HepG2 (cell line): Measurements from ENCODE around the gene MAP3K3. TPM values are rescaled to one million over a fixed set of nuclear protein-coding genes. Genes with fewer than 3 reads are reported as not detected.

ENCODE experiments used
- BRD4 ChIP-seq: sonication (generic); formaldehyde crosslinking; IDR thresholded peaks from 2 replicates; pipeline ENCODE4 v1.4.0; 2020; ENCODE audit warnings: missing genetic modification reagents
- CBX5 ChIP-seq: sonication (generic); formaldehyde crosslinking; IDR thresholded peaks from 2 replicates; pipeline ENCODE4 v1.4.0; 2020; ENCODE audit warnings: missing genetic modification reagents, borderline replicate concordance
- EEA1 ChIP-seq: sonication (generic); formaldehyde crosslinking; IDR thresholded peaks from 2 replicates; pipeline ENCODE4 v1.5.1; 2020; ENCODE audit warnings: mild to moderate bottlenecking, missing genetic modification reagents, borderline replicate concordance
- EZH2 ChIP-seq: conservative IDR thresholded peaks from 2 replicates; pipeline ENCODE4 v1.6.1; 2012; ENCODE audit warnings: mild to moderate bottlenecking, low read depth, low read length, moderate library complexity
- NCOA1 ChIP-seq: sonication (generic); formaldehyde crosslinking; IDR thresholded peaks from 2 replicates; pipeline ENCODE4 v1.9.0; 2021; ENCODE audit warnings: missing genetic modification reagents
- SETDB1 ChIP-seq: sonication (generic); formaldehyde crosslinking; IDR thresholded peaks from 2 replicates; pipeline ENCODE4 v1.5.1; 2020; ENCODE audit warnings: missing genetic modification reagents, mild to moderate bottlenecking, borderline replicate concordance
- TBX2 ChIP-seq: sonication (generic); formaldehyde crosslinking; IDR thresholded peaks from 2 replicates; pipeline ENCODE4 v1.5.0; 2020; ENCODE audit warnings: missing genetic modification reagents, mild to moderate bottlenecking, borderline replicate concordance
- TSC22D2 ChIP-seq: sonication (generic); formaldehyde crosslinking; IDR thresholded peaks from 2 replicates; pipeline ENCODE4 v1.5.1; 2020; ENCODE audit warnings: missing genetic modification reagents, mild to moderate bottlenecking, borderline replicate concordance
- ZNF143 ChIP-seq: sonication (generic); formaldehyde crosslinking; IDR thresholded peaks from 2 replicates; pipeline ENCODE4 v1.4.0; 2020; ENCODE audit warnings: missing genetic modification reagents
- ZNF44 ChIP-seq: sonication (generic); formaldehyde crosslinking; IDR thresholded peaks from 2 replicates; pipeline ENCODE4 v1.5.1; 2020; ENCODE audit warnings: mild to moderate bottlenecking, missing genetic modification reagents
- ZNF644 ChIP-seq: IDR thresholded peaks from 2 replicates; pipeline ENCODE4 v1.6.1; 2016; ENCODE audit warnings: low read depth
- ZNF660 ChIP-seq: sonication (generic); formaldehyde crosslinking; IDR thresholded peaks from 2 replicates; pipeline ENCODE4 v1.5.1; 2020; ENCODE audit warnings: mild to moderate bottlenecking, low read depth, missing genetic modification reagents, borderline replicate concordance
- polyA plus RNA-seq, 8 experiments: library from polyadenylated mRNA; depleted of rRNA in 3 of 8; stranded (reverse) in 7 of 8; unstranded in 1 of 8; fragments of >200 nt; fragmentation: Illumina TruSeq in 4 of 8; extraction: Trizol in 4 of 8; gene quantifications; 2 replicates each; pipeline versions ENCODE4 v1.2.1 to v1.2.3, GENCODE V29; 2011 to 2016; ENCODE audit warnings: low read depth in 4 of 8, missing spikeins in 1 of 8, mixed read lengths in 1 of 8; ENCODE audit not compliant: insufficient read depth in 1 of 8
- total RNA-seq, 5 experiments: library from RNA; depleted of rRNA; stranded (reverse); fragments of >200 nt; fragmentation: Illumina TruSeq; extraction: Trizol; gene quantifications; 2 replicates each; pipeline ENCODE4 v1.2.3, GENCODE V29; 2016; ENCODE audit warnings: low read depth in 1 of 5
- TF ChIP-seq, protein P1 (sequence below): sonication (generic); formaldehyde crosslinking; IDR thresholded peaks from 2 replicates; pipeline ENCODE4 v1.4.0; 2020; ENCODE audit warnings: mild to moderate bottlenecking, missing genetic modification reagents
- TF ChIP-seq, protein P2 (sequence below): sonication (generic); formaldehyde crosslinking; IDR thresholded peaks from 2 replicates; pipeline ENCODE4 v1.4.0; 2020; ENCODE audit warnings: missing genetic modification reagents
- TF ChIP-seq, protein P3 (sequence below), 2 experiments: sonication (generic) in 1 of 2; formaldehyde crosslinking in 1 of 2; IDR thresholded peaks; 2 replicates each; pipeline versions ENCODE4 v1.4.0 to v1.6.1; 2018 to 2020; ENCODE audit warnings: missing genetic modification reagents in 2 of 2, borderline replicate concordance in 1 of 2, low read depth in 1 of 2, mild to moderate bottlenecking in 1 of 2, missing biosample characterization in 1 of 2
- TF ChIP-seq, protein P4 (sequence below): sonication (generic); formaldehyde crosslinking; IDR thresholded peaks from 2 replicates; pipeline ENCODE4 v1.4.0; 2020; ENCODE audit warnings: missing genetic modification reagents
- TF ChIP-seq, protein P5 (sequence below): IDR thresholded peaks from 2 replicates; pipeline ENCODE4 v1.6.1; 2016; ENCODE audit warnings: missing compliant biosample characterization, missing genetic modification reagents, borderline replicate concordance
- TF ChIP-seq, protein P6 (sequence below): conservative IDR thresholded peaks from 2 replicates; pipeline ENCODE4 v1.6.1; 2018; ENCODE audit warnings: missing genetic modification reagents

The MAP3K3 gene
- total and polyA plus RNA-seq, 2 of the 13 experiments (the other 11 are each of a cell fraction or from before 2014, with no cell fraction given) = 17.7 to 21.8 TPM

DNA sequence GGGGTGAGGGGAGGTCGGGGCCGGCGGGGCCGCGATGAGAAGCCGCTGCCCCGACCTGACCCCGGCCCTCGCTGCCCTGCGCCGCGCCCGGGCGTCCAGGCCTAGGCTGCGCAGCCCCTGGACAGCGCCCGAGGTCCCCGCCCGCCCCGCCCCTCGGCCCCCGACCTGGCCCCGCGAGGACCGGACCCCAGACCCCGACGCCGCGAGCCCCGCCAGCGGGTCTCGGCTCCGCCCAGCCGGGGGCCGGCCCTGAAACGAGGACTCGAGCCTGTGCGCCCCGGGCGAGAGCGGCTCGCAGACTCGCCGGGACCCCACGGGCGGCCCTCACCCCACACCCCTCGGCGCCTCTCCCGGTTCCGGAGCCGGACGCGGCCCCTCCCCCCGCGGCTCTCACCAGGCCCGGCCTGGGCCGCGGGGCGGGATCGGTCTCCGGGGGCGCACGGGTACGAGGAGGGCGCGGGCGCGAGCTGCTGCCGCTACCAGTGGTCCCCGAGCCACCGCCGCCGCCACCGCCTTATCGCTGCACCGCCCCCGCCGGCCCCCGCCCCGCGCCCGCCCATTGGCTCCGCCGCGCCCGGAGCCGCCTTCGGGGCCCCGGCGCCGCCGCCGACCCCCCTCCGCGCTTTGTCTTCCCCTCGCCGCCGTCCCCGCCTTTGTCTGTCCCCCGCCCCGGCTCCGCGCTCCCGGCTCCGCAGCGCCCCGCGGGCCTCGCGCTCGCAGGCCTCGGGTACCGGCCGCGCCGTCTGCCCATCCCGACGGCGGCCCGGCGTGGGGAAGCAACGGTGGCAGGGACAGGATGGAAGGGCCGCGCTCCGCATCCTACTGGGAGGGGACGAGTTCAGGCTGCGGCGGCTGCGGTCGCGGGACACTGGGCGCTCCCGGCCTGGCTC lies 77.7 kb downstream of the MAP3K3 start, which contains the start of gene LIMD2 (continued):
- TF ChIP-seq, protein P1, sequence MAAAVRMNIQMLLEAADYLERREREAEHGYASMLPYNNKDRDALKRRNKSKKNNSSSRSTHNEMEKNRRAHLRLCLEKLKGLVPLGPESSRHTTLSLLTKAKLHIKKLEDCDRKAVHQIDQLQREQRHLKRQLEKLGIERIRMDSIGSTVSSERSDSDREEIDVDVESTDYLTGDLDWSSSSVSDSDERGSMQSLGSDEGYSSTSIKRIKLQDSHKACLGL = no peak; the same call in 1 of the 2 replicates
- TF ChIP-seq TSC22D2 = no peak; the same call in 1 of the 2 replicates
- no peak for TF ChIP-seq ZNF44
- TF ChIP-seq ZNF143 (CRISPR knock-in tag) = no peak
- no peak for TF ChIP-seq CBX5 (CRISPR knock-in tag)
- TF ChIP-seq, protein P2, sequence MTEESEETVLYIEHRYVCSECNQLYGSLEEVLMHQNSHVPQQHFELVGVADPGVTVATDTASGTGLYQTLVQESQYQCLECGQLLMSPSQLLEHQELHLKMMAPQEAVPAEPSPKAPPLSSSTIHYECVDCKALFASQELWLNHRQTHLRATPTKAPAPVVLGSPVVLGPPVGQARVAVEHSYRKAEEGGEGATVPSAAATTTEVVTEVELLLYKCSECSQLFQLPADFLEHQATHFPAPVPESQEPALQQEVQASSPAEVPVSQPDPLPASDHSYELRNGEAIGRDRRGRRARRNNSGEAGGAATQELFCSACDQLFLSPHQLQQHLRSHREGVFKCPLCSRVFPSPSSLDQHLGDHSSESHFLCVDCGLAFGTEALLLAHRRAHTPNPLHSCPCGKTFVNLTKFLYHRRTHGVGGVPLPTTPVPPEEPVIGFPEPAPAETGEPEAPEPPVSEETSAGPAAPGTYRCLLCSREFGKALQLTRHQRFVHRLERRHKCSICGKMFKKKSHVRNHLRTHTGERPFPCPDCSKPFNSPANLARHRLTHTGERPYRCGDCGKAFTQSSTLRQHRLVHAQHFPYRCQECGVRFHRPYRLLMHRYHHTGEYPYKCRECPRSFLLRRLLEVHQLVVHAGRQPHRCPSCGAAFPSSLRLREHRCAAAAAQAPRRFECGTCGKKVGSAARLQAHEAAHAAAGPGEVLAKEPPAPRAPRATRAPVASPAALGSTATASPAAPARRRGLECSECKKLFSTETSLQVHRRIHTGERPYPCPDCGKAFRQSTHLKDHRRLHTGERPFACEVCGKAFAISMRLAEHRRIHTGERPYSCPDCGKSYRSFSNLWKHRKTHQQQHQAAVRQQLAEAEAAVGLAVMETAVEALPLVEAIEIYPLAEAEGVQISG = peak; percentile 29
- no peak for TF ChIP-seq EZH2
- no peak for TF ChIP-seq SETDB1
- TF ChIP-seq TBX2 (CRISPR knock-in tag) = peak; percentile 23; the same call in 1 of the 2 replicates
- TF ChIP-seq ZNF644 (CRISPR knock-in tag) = no peak
- TF ChIP-seq, protein P3, sequence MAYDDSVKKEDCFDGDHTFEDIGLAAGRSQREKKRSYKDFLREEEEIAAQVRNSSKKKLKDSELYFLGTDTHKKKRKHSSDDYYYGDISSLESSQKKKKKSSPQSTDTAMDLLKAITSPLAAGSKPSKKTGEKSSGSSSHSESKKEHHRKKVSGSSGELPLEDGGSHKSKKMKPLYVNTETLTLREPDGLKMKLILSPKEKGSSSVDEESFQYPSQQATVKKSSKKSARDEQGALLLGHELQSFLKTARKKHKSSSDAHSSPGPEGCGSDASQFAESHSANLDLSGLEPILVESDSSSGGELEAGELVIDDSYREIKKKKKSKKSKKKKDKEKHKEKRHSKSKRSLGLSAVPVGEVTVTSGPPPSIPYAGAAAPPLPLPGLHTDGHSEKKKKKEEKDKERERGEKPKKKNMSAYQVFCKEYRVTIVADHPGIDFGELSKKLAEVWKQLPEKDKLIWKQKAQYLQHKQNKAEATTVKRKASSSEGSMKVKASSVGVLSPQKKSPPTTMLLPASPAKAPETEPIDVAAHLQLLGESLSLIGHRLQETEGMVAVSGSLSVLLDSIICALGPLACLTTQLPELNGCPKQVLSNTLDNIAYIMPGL (CRISPR knock-in tag; IDR thresholded peaks at IDR 0.05; ENCODE audit: borderline replicate concordance in 1 of 2, low read depth in 1 of 2) = no peak
- TF ChIP-seq BRD4 (CRISPR knock-in tag) = no peak
- TF ChIP-seq, protein P4, sequence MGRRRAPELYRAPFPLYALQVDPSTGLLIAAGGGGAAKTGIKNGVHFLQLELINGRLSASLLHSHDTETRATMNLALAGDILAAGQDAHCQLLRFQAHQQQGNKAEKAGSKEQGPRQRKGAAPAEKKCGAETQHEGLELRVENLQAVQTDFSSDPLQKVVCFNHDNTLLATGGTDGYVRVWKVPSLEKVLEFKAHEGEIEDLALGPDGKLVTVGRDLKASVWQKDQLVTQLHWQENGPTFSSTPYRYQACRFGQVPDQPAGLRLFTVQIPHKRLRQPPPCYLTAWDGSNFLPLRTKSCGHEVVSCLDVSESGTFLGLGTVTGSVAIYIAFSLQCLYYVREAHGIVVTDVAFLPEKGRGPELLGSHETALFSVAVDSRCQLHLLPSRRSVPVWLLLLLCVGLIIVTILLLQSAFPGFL = no peak
- TF ChIP-seq, protein P5, sequence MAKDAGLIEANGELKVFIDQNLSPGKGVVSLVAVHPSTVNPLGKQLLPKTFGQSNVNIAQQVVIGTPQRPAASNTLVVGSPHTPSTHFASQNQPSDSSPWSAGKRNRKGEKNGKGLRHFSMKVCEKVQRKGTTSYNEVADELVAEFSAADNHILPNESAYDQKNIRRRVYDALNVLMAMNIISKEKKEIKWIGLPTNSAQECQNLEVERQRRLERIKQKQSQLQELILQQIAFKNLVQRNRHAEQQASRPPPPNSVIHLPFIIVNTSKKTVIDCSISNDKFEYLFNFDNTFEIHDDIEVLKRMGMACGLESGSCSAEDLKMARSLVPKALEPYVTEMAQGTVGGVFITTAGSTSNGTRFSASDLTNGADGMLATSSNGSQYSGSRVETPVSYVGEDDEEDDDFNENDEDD (CRISPR knock-in tag) = peak; percentile 3; the same call in 1 of the 2 replicates
- no peak for TF ChIP-seq NCOA1 (CRISPR knock-in tag)
- TF ChIP-seq, protein P6, sequence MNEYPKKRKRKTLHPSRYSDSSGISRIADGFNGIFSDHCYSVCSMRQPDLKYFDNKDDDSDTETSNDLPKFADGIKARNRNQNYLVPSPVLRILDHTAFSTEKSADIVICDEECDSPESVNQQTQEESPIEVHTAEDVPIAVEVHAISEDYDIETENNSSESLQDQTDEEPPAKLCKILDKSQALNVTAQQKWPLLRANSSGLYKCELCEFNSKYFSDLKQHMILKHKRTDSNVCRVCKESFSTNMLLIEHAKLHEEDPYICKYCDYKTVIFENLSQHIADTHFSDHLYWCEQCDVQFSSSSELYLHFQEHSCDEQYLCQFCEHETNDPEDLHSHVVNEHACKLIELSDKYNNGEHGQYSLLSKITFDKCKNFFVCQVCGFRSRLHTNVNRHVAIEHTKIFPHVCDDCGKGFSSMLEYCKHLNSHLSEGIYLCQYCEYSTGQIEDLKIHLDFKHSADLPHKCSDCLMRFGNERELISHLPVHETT (CRISPR knock-in tag) = 0 out of 2 replicates have a peak, but pooled peaks have one; percentile 19
- peak; percentile 36; the same call in 1 of the 2 replicates for TF ChIP-seq EEA1 (CRISPR knock-in tag)
- TF ChIP-seq ZNF660 = no peak
